Measurements from ENCODE around the gene HUWE1.

DNA sequence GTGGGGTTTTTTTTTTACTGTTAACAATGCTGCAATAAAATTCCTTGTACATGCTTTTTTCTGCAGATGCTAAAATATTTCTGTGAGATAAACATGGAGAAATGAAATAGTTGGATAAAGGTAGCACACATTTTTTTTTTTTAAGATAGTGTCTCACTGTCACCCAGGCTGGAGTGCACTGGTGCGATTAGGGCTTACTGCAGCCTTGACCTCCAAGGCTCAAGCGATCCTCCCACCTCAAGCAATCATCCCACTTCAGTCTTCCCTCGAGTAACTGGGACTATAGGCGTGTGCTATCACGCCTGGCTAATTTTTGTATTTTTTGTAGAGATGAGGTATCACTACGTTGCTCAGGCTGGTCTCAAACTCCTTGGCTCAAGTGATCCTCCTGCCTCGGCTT, 1.8 kb upstream of the HUWE1 start:
- TF ChIP-seq, protein P1, sequence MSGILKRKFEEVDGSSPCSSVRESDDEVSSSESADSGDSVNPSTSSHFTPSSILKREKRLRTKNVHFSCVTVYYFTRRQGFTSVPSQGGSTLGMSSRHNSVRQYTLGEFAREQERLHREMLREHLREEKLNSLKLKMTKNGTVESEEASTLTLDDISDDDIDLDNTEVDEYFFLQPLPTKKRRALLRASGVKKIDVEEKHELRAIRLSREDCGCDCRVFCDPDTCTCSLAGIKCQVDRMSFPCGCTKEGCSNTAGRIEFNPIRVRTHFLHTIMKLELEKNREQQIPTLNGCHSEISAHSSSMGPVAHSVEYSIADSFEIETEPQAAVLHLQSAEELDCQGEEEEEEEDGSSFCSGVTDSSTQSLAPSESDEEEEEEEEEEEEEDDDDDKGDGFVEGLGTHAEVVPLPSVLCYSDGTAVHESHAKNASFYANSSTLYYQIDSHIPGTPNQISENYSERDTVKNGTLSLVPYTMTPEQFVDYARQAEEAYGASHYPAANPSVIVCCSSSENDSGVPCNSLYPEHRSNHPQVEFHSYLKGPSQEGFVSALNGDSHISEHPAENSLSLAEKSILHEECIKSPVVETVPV (CRISPR knock-in tag; IDR thresholded peaks at IDR 0.05), result no peak
- TF ChIP-seq CSDC2 (CRISPR knock-in tag; IDR thresholded peaks at IDR 0.05) (no peak), OSR1 (CRISPR knock-in tag; IDR thresholded peaks at IDR 0.05) (no peak), ZC3H10 (CRISPR knock-in tag; IDR thresholded peaks at IDR 0.05) (no peak), ZFP3 (CRISPR knock-in tag; IDR thresholded peaks at IDR 0.05) (no peak), BACH2 (CRISPR knock-in tag; IDR thresholded peaks at IDR 0.05; ENCODE audit: borderline replicate concordance) (no peak), ESRRG (CRISPR knock-in tag; IDR thresholded peaks at IDR 0.05) (no peak), ZNF70 (CRISPR knock-in tag; IDR thresholded peaks at IDR 0.05) (no peak)
- TF ChIP-seq, protein P2, sequence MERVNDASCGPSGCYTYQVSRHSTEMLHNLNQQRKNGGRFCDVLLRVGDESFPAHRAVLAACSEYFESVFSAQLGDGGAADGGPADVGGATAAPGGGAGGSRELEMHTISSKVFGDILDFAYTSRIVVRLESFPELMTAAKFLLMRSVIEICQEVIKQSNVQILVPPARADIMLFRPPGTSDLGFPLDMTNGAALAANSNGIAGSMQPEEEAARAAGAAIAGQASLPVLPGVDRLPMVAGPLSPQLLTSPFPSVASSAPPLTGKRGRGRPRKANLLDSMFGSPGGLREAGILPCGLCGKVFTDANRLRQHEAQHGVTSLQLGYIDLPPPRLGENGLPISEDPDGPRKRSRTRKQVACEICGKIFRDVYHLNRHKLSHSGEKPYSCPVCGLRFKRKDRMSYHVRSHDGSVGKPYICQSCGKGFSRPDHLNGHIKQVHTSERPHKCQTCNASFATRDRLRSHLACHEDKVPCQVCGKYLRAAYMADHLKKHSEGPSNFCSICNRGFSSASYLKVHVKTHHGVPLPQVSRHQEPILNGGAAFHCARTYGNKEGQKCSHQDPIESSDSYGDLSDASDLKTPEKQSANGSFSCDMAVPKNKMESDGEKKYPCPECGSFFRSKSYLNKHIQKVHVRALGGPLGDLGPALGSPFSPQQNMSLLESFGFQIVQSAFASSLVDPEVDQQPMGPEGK (CRISPR knock-in tag; IDR thresholded peaks at IDR 0.05; ENCODE audit: borderline replicate concordance), result no peak
